Muscle of back (tissue), 11 donors: Measurements from ENCODE around the gene WDR47. TPM values are rescaled to one million over a fixed set of nuclear protein-coding genes. Genes with fewer than 3 reads are reported as not detected.
A peak's percentile ranks its signal among the peaks of the same experiment; 100 is the strongest.
"Not testable (repeated sequence)": the region's sequence is repeated elsewhere in the genome, so short reads cannot be mapped to it uniquely, and the experiment has no call there.

Source experiments
- DNase-seq, 3 donors: peaks; one replicate each; pipeline versions ENCODE4 v3.0.0 to v3.0.0-alpha.2; 2013
- polyA plus RNA-seq, 10 donors: library from polyadenylated mRNA; unstranded; fragments of 120-200 nt; gene quantifications; one replicate each; pipeline ENCODE4 v1.2.1, GENCODE V29; 2013; ENCODE audit not compliant: insufficient read length in 10 of 10

Gene WDR47
- polyA plus RNA-seq, 10 donors = 9.6 to 14.7 (median 12.4) TPM

GRCh38 chr1:108969346-108969745 lies 72.6 kb downstream of the WDR47 start:
- no peak for DNase-seq

GRCh38 chr1:108963052-108963686 lies 78.7 kb downstream of the WDR47 start, which contains the start of gene CLCC1:
TSS of gene CLCC1 (minus strand) at chr1:108963484. CDS start at chr1:108950437, 13,047 bp downstream.
- peak; percentile 89 to 98 (median 94) for DNase-seq

DNA sequence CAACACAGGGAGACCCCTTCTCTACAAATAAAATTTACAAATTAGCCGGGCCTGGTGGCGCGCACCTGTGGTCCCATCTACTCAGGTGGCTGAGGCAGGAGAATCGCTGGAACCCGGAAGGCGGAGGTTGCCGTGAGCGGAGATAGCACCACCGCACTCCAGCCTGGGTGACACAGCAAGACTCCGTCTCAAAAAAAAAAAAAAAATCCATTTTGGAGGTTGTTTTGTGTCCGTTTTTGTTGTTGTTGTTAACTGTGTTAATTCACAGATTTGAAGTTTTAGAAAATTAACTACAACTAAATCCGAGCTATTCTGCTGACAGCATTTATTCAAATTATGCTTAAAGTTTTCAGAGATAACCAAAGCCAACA lies 79.2 kb downstream of the WDR47 start:
- no peak for DNase-seq

DNA sequence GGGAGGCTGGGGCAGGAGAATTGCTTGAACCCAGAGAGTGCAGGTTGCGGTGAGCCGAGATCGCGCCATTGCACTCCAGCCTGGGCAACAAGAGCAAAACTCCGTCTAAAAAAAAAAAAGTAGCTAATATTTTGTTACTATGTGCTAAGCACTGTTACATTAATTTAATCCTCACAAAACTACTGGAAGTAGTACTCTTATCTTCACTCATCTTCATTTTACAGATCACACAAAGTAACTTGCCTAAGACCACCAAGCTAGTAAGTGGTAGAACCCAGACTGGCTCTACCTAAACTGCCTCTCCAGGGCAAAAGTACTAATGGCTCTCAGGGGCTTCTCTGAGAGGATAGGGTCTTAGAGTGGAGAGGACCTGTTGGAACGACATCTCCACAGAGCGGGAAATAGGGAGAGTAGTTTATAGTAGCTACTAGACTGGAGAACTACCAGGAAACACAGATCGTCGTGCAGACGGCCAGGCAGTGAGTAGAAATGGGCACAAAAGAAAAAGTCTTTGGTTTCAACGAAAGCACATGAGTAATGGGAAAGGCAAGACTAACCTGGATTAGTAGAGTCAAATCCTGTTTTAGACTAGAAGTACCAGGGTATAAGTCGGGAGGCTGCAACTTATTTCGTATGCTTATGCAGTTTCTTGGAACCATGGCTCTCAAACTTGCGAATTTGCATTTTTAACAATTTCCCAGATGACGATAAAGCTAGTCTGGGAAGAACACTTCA lies 80.0 kb downstream of the WDR47 start:
- DNase-seq = no peak

DNA sequence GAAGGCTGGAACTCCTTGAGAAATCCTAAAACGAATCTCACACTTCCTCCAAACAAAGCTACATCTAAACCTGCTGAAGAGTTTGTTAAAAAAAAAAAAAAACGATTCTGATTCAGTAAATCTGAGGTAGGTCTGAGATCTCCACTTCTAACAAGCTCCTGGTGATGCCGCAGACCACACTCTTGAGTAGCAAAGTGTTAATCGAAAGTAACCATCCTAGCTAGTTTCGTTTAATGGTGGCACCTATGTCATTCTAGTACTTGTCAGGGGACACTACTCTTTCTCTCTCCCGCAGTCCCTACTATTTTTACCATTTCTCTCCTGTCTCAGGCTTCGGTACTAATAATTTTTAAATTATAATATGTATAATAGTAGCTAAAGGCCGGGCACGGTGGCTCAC lies 80.7 kb downstream of the WDR47 start:
- no peak for DNase-seq

DNA sequence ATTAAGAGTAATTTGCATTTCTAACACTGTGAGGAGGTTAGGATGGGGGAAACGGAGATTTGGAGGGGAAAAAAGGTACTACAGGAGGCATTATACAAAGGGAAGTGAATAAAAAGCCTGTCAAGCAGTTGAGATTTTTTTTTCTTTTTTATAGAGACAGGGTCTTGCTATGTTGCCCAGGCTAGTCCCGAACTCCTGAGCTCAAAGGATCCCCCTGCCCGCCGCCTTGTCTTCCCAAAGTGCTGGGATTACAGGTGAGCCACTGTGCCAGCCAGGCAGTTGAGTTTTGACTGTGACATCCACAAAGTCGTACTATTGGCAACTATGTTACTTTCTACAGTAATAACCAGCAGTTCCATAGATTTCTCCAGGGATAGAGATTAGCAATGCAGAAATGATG lies 81.2 kb downstream of the WDR47 start:
- no peak for DNase-seq

- DNase-seq = no peak
Measured at GRCh38 chr1:108957888-108958287, 84.0 kb downstream of the WDR47 start.

GRCh38 chr1:108955881-108956280 lies 86.0 kb downstream of the WDR47 start:
- DNase-seq = no peak

- DNase-seq = no peak
Measured at GRCh38 chr1:108955111-108955510, 86.8 kb downstream of the WDR47 start.

DNA sequence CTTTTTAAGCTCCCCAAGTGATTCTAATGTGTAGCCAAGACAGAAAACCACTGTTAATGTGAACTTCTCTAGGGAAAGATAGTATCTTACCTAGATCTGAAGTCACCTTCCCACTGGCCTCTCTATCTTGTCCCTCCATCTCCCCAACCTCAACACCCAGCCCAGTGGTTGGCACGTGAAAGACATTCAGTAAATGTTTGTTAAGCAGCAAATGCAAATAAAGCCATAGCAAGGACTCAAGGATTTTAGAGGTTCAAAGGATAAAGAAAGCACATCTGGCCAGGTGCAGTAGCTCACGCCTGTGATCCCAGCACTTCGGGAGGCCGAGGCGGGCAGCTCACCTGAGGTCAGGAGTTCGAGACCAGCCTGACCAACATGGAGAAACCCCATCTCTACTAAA lies 88.5 kb downstream of the WDR47 start:
- DNase-seq = no peak

DNA sequence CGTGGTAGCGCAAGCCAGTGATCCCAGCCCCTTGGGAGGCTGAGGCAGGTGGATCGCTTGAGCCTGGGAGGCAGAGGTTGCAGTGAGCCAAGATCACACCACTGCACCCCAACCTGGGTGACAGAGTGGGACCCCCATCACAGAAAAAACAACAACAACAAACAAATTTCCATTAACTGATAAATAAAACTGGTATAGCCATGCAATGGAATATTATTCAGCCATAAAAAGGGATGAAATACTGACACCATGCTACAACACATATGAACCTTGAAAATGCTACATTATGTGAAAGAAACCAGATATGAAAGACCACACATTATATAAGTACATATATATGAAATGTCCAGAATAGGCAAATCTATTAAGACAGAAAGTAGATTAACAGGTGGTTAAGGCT lies 90.7 kb downstream of the WDR47 start:
- no peak for DNase-seq

GRCh38 chr1:108949044-108949443 lies 92.9 kb downstream of the WDR47 start:
- no peak for DNase-seq

DNA sequence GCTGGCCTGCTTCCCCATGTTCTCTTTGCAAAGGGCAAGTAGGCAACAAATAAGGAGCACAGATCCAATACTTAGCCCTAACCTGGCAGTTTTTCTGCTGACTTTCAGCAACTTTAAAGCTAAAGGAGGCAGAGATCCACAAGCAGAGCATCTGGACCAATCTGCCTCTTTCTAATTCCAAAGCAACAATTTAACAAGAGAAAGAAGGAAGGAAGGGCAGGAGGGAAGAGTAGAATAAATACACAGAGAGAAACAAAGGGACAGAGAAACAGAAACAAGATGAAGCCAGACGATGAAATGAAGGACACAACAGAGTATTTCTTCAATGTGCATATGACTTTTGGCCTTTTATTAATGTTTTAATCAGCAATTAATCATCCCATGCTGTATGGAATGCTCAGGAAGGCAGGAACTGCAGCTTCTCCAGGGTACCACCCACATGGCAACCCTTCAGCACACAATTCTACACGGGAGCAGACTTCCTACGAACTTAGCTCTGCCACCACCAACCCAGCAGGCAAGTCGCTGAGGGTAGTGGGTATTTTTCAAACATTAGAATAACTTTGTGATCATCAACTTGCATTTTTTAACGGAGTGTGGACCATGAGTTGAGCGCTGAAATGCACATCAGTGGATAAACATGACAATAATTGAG lies 93.9 kb downstream of the WDR47 start:
- peak in 1 of 3 donors; percentile 13 for DNase-seq

- no peak for DNase-seq
Measured at GRCh38 chr1:108936170-108936569, 105.7 kb downstream of the WDR47 start.

GRCh38 chr1:108933944-108934343 lies 108.0 kb downstream of the WDR47 start:
- DNase-seq = no peak

GRCh38 chr1:108927565-108927964 lies 114.3 kb downstream of the WDR47 start:
- not testable (repeated sequence) for DNase-seq

GRCh38 chr1:108925920-108926319 lies 116.0 kb downstream of the WDR47 start:
- DNase-seq = no peak

Other genes with a start within 250 kb of the WDR47 start
- 1 to 10 TPM in 9 of 10 donors, under 1 TPM in 1; 0.82 to 3.3 (median 1.7) TPM for gene AKNAD1, start 185.0 kb downstream of the WDR47 start, polyA plus RNA-seq
- gene GPSM2, start 165.1 kb downstream of the WDR47 start, polyA plus RNA-seq = 10 to 100 TPM; 31.3 to 49.4 (median 40.6) TPM
- gene CLCC1, start 78.6 kb downstream of the WDR47 start, polyA plus RNA-seq = 10 to 100 TPM; 34.0 to 48.8 (median 39.3) TPM
- gene TAF13, start 33.9 kb upstream of the WDR47 start, polyA plus RNA-seq = 10 to 100 TPM; 41.3 to 53.9 (median 49.9) TPM
- 10 to 100 TPM; 32.5 to 46.5 (median 37.0) TPM for gene TMEM167B, start 48.7 kb upstream of the WDR47 start, polyA plus RNA-seq
- gene ELAPOR1, start 72.0 kb upstream of the WDR47 start, polyA plus RNA-seq = 1 to 10 TPM in 1 of 10 donors, under 1 TPM in 9; 0.19 to 1.0 (median 0.35) TPM
- gene SARS1, start 171.8 kb upstream of the WDR47 start, polyA plus RNA-seq = 10 to 100 TPM; 79.7 to 94.0 (median 84.8) TPM
- gene CELSR2, start 207.4 kb upstream of the WDR47 start, polyA plus RNA-seq = 1 to 10 TPM; 2.5 to 7.9 (median 4.2) TPM
- gene PSRC1, start 241.0 kb upstream of the WDR47 start, polyA plus RNA-seq = 10 to 100 TPM; 10.0 to 21.2 (median 13.3) TPM